Adrenal gland (tissue), 12 donors: Measurements from ENCODE around the gene PACSIN1. TPM values are rescaled to one million over a fixed set of nuclear protein-coding genes. Genes with fewer than 3 reads are reported as not detected.

Experiments used
- DNase-seq, 7 donors: peaks; one replicate each; pipeline ENCODE4 v3.0.0-alpha.2; 2019 to 2020
- H3K27ac ChIP-seq, 5 donors: fragments of 200-600 bp; sonication (generic) in 4 of 5; 1 replicate in 3 of 5; 2 replicates in 2 of 5; pipeline versions ENCODE4 v1.5.1 to v1.8.0; 2016 to 2020; ENCODE audit warnings: mild to moderate bottlenecking in 1 of 5
- H3K27me3 ChIP-seq: fragments of 200-600 bp; 2 replicates; pipeline ENCODE4 v1.8.0; 2021
- H3K36me3 ChIP-seq, 2 donors: fragments of 200-600 bp; replicated peaks in 1 of 2; 1 replicate in 1 of 2; 2 replicates in 1 of 2; pipeline versions ENCODE4 v1.5.1 to v1.8.0; 2018 to 2022
- H3K4me1 ChIP-seq, 2 donors: fragments of 200-600 bp; replicated peaks in 1 of 2; 1 replicate in 1 of 2; 2 replicates in 1 of 2; pipeline versions ENCODE4 v1.5.1 to v1.8.0; 2018 to 2021
- H3K4me3 ChIP-seq, 4 donors: fragments of 200-600 bp; sonication (generic) in 3 of 4; one replicate each; pipeline ENCODE4 v1.5.1; 2016 to 2018
- H3K9me3 ChIP-seq, 3 donors: fragments of 200-600 bp; sonication (generic) in 1 of 3; replicated peaks in 1 of 3; 1 replicate in 2 of 3; 2 replicates in 1 of 3; pipeline versions ENCODE4 v1.5.1 to v1.8.0; 2016 to 2021
- POLR2A ChIP-seq, 2 donors: fragments of 450-650 bp; IDR thresholded peaks; one replicate each; pipeline ENCODE4 v1.6.1; 2017; ENCODE audit warnings: antibody characterized with exemption in 2 of 2, mild to moderate bottlenecking in 2 of 2, moderate library complexity in 1 of 2
- WGBS, 4 donors: extraction: QIAGEN DNeasy Blood & Tissue Kit in 2 of 4; methylation state at CpG; one replicate each; pipeline versions ENCODE4 v1.1.5 to v1.1.7; 2013 to 2017; 5-methylcytosine and 5-hydroxymethylcytosine counted together
- intact Hi-C, 2 donors: fragments of 100-400 bp; cut with DNase I; formaldehyde crosslinking; loops; one replicate each; pipeline versions ENCODE4 v1.14.1 to v1.15.0; 2022 to 2023
- polyA plus RNA-seq, 3 donors: library from polyadenylated mRNA; stranded (reverse); fragments of 200-250 nt in 2 of 3; fragments of 350-450 nt in 1 of 3; fragmentation: Illumina TruSeq in 1 of 3; extraction: RNeasy Lipid Tissue Mini Kit (QIAGEN cat#74804) in 1 of 3; gene quantifications; one replicate each; pipeline ENCODE4 v1.2.3, GENCODE V29; 2013 to 2014
- total RNA-seq, 9 donors: library from RNA; depleted of rRNA in 4 of 9; stranded (reverse); fragments of >200 nt in 4 of 9; fragments of 120-200 nt in 1 of 9; fragmentation: NEBNext Ultra II Directional in 1 of 9; extraction: Animal tissue kit (Norgen Biotek cat#: 25700) in 1 of 9; gene quantifications; one replicate each; pipeline versions ENCODE4 v1.1.0 to v1.2.4, GENCODE V29; 2013 to 2023
- TF ChIP-seq, protein P1 (sequence below), 6 experiments: fragments of 450-650 bp in 4 of 6; fragments of 200-600 bp in 2 of 6; sonication (generic) in 1 of 6; IDR thresholded peaks; 1 replicate in 5 of 6; 2 replicates in 1 of 6; pipeline versions ENCODE4 v1.5.1 to v1.8.0; 2016 to 2021; ENCODE audit warnings: antibody characterized with exemption in 6 of 6, mild to moderate bottlenecking in 2 of 6, moderate library complexity in 1 of 6
- donor health status: healthy with polysubstance abuse.
- donor health status: Bipolar disorder and iron deficiency.
- donor health status: DM: yes; HTN: yes; CAD: no.
- donor health status: DM: no; HTN: no; CAD: no.
- donor health status: DM: no; HTN: no; CAD: no.
- donor health status: DM: yes; HTN: yes; CAD: no.

The PACSIN1 gene
- total and polyA plus RNA-seq, 12 donors: 0.19 to 2.9 (median 0.73) TPM; not detected in 2

DNA sequence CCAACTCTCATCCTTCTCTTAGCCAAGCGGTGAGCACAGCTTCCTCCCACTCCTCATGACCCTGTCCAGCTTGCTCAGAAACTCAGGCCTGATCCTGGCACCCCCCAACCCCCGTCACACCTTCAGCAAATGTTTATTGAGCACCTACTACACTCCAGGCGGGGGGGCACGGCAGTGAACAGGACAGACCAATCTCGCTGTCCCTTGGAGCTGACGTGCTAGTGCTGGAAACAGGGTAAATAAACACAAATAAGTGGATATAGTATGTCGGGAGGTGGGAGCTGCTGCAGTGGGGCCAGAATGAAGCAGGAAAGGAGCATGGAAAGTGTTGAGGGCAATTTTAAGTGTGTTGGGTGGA is 97.6 kb downstream of the PACSIN1 start:
- 69 to 78% (median 76%) methylated on average over 7 of the region's 7 CpGs for WGBS, 4 donors
- no peak for TF ChIP-seq POLR2A (IDR thresholded peaks at IDR 0.05)
- TF ChIP-seq, protein P1, sequence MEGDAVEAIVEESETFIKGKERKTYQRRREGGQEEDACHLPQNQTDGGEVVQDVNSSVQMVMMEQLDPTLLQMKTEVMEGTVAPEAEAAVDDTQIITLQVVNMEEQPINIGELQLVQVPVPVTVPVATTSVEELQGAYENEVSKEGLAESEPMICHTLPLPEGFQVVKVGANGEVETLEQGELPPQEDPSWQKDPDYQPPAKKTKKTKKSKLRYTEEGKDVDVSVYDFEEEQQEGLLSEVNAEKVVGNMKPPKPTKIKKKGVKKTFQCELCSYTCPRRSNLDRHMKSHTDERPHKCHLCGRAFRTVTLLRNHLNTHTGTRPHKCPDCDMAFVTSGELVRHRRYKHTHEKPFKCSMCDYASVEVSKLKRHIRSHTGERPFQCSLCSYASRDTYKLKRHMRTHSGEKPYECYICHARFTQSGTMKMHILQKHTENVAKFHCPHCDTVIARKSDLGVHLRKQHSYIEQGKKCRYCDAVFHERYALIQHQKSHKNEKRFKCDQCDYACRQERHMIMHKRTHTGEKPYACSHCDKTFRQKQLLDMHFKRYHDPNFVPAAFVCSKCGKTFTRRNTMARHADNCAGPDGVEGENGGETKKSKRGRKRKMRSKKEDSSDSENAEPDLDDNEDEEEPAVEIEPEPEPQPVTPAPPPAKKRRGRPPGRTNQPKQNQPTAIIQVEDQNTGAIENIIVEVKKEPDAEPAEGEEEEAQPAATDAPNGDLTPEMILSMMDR (IDR thresholded peaks at IDR 0.05): no peak
- Histone ChIP-seq H3K4me3 (no peak overlapping the region), H3K27me3 (no peaks in the 10 kb centered on the region), H3K9me3 (no peaks in the 10 kb centered on the region), H3K36me3 (no peaks in the 10 kb centered on the region), H3K27ac (no peak overlapping the region), H3K4me1 (no peaks in the 10 kb centered on the region)
- no peak for DNase-seq
- intact Hi-C loops: no loop called here

DNA sequence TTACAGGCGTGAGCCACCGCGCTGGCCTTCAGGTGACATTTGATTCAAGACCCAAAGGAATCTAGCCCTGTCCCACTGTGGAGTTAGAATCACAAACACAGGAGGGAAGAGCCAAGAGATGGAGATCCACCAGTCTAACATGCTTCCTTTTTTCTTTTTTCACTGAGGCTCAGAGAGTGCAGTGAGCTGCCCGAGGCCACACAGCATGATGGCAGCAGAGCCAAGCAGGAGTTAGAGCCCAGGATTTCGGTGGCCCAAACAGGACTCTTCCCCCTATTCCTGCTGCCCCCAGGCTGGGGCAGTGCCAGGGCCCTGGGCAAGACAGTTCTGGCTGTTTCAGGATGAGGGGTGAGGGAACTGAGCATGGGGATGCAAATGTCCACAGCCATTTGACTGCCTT is 98.3 kb downstream of the PACSIN1 start:
- Histone ChIP-seq H3K27me3 (no peaks in the 10 kb centered on the region), H3K4me1 (no peaks in the 10 kb centered on the region), H3K4me3 (no peak overlapping the region), H3K27ac (no peak overlapping the region), H3K36me3 (no peaks in the 10 kb centered on the region), H3K9me3 (no peaks in the 10 kb centered on the region)
- intact Hi-C loops: no loop called here
- 90 to 95% (median 95%) methylated on average over 4 to 5 of the region's 5 CpGs for WGBS, 4 donors
- TF ChIP-seq, protein P1 (IDR thresholded peaks at IDR 0.05): no peak
- TF ChIP-seq POLR2A (IDR thresholded peaks at IDR 0.05): no peak
- DNase-seq: no peak

DNA sequence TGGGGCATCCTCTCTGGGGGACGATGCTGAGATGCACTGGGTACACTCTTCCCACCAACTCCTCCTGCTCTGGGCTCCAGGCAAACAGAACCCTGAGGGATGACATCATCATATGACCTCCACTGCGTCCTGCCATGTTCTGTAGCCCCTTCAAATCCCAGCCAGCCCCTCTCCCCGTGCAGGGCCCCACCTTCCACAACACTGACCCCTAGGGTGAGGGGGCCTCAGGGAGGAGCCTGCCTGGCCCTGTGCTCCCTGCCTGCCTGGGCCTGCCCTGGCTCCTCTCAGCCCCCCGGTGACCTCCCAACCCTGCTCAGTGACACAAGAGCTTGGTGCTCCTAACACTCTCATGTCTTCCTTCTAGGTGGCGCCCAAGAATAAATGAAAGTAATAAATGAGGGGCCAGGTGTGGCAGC is 99.9 kb downstream of the PACSIN1 start:
- TF ChIP-seq POLR2A (IDR thresholded peaks at IDR 0.05): no peak
- TF ChIP-seq, protein P1 (IDR thresholded peaks at IDR 0.05): no peak
- intact Hi-C loops: no loop called here
- Histone ChIP-seq H3K9me3 (no peaks in the 10 kb centered on the region), H3K27ac (no peak overlapping the region), H3K36me3 (no peaks in the 10 kb centered on the region), H3K4me1 (no peaks in the 10 kb centered on the region), H3K4me3 (no peak overlapping the region), H3K27me3 (no peaks in the 10 kb centered on the region)
- WGBS, 4 donors: 45 to 61% (median 60%) methylated on average over 4 to 5 of the region's 5 CpGs
- DNase-seq: no peak

DNA sequence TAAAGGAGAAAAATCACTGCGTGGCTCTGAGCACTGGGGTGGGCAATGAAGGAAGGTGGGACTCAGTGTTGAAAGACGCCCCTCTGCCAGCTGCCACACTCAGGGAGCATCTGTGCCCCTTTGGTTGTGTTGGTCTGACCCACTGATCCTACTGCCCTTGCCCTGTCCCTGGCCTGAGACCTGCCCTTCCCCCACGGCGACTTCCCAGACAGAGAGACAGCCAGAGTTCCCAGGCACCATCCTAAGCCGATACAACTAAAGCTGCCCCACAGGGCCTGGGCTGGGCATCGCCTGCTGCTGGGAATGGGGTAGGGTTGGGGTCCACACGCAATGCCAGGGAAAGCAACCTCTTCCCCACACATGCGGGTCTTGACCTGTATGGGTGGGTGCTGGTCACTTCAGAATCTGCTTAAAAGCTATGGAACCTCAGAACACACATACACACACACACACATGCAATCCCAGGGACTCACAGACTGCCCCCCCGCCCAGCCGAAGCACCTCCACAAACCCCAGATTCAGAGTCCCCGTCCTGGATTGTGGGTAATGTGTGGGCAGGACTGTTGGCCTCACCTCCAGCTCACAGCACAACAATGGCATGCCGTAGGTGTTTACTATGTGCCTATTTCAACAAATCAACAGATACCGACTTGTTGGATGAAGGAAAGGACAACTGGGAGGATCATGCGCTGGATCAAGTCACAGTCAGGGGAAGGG is 101.1 kb downstream of the PACSIN1 start:
- no peaks in the 10 kb centered on the region for H3K9me3 ChIP-seq
- no peak for DNase-seq
- H3K27me3 ChIP-seq: no peaks in the 10 kb centered on the region
- TF ChIP-seq POLR2A (IDR thresholded peaks at IDR 0.05): no peak
- TF ChIP-seq, protein P1 (IDR thresholded peaks at IDR 0.05): no peak
- WGBS, 4 donors: 74 to 82% (median 80%) methylated on average over 9 to 14 of the region's 14 CpGs
- no peaks in the 10 kb centered on the region for H3K36me3 ChIP-seq
- H3K4me1 ChIP-seq: no peaks in the 10 kb centered on the region
- no peak overlapping the region for H3K27ac ChIP-seq
- intact Hi-C loops: no loop called here
- H3K4me3 ChIP-seq: no peak overlapping the region
